RWPE1 (cell line): ENCODE data around the gene P3H3.

Source experiments
- CTCF ChIA-PET: fragments of 350-600 bp; sonication (Branson Sonifier 250); formaldehyde crosslinking; extraction: SDS; loops from one replicate; lab custom pipeline; 2021; lab: Yijun Ruan, JAX
- POLR2A ChIA-PET: fragments of 400-600 bp; formaldehyde crosslinking; extraction: SDS; loops from one replicate; lab custom pipeline; 2020; ENCODE audit warnings: antibody characterized with exemption; ENCODE audit not compliant: low non-redundant PET; lab: Yijun Ruan, JAX
- DNase-seq: peaks from one replicate; pipeline ENCODE4 v3.0.0; 2012; ENCODE audit warnings: low spot score
- H3K27ac ChIP-seq: fragments of 450-650 bp; 2 replicates; pipeline ENCODE4 v1.5.1; 2017
- CTCF ChIP-seq: fragments of 450-650 bp; conservative IDR thresholded peaks from 2 replicates; pipeline ENCODE4 v1.5.1; 2017; ENCODE audit warnings: low read depth, mild to moderate bottlenecking

P3H3 gene

GRCh38 chr12:6838854-6839253 lies 10.6 kb downstream of the P3H3 start:
- no peak overlapping the region for H3K27ac ChIP-seq
- ChIA-PET POLR2A (no interaction called here), CTCF (interaction anchor here (0.7 kb wide), 1 partner anchor 34 kb away, joined by 3 read pairs; the partner anchor contains the start of gene SPSB2)
- DNase-seq, result no peak
- TF ChIP-seq CTCF, result no peak

GRCh38 chr12:6839482-6840201 lies 11.4 kb downstream of the P3H3 start:
- TF ChIP-seq CTCF, result no peak
- no peak for DNase-seq
- no peak overlapping the region for H3K27ac ChIP-seq
- CTCF ChIA-PET, result interaction anchor here (0.7 kb wide), 2 partner anchors 11 to 34 kb away, joined by 3 read pairs; partner anchors contain the start of genes P3H3 and SPSB2
- POLR2A ChIA-PET, result interaction anchor here (1.0 kb wide), 1 partner anchor 13 kb away, joined by 3 read pairs; the partner anchor contains the start of gene USP5

- TF ChIP-seq CTCF, result no peak
- H3K27ac ChIP-seq, result 0 out of 2 replicates have a peak overlapping the region, but pooled peaks have one; percentile 5
- ChIA-PET CTCF (interaction anchor here (0.7 kb wide), 1 partner anchor 12 kb away, joined by 3 read pairs; the partner anchor contains the start of gene P3H3), POLR2A (interaction anchor here (1.0 kb wide), 1 partner anchor 12 kb away, joined by 3 read pairs; the partner anchor contains the start of gene USP5)
- DNase-seq, result no peak
These were observed 12.1 kb downstream of the P3H3 start for GRCh38 chr12:6840330-6840729.

- 0 out of 2 replicates have a peak within 1 kb of the TSS, but pooled peaks have one; percentile 5 for H3K27ac ChIP-seq
- no peak for TF ChIP-seq CTCF
- DNase-seq, result no peak
- POLR2A ChIA-PET, result interaction anchor here (1.0 kb wide), 1 partner anchor 11 kb away, joined by 3 read pairs; the partner anchor contains the start of gene USP5
- CTCF ChIA-PET, result interaction anchor here (0.5 to 0.9 kb wide), 3 partner anchors 13 to 177 kb away, joined by 3 read pairs; partner anchors contain the start of genes LPCAT3 and P3H3
These were observed 12.7 kb downstream of the P3H3 start, which contains the start of gene GNB3 for GRCh38 chr12:6840761-6841515. Gene GNB3, plus strand, starts transcription at chr12:6840925. Its CDS starts 363 bp downstream, at chr12:6841288.

- TF ChIP-seq CTCF, result no peak
- H3K27ac ChIP-seq, result no peak overlapping the region
- ChIA-PET POLR2A (interaction anchor here (0.5 kb wide), 1 partner anchor 117 kb away, joined by 3 read pairs; no protein-coding TSS in a partner anchor), CTCF (no interaction called here)
- no peak for DNase-seq
These were observed 13.9 kb downstream of the P3H3 start for GRCh38 chr12:6842075-6842474.
